ENCODE data around the gene HAAO. TPM values are rescaled to one million over a fixed set of nuclear protein-coding genes. Genes with fewer than 3 reads are reported as not detected.

Gene HAAO
- total RNA-seq, 1 donor from 2014 or later = 11.4 TPM

GRCh38 chr2:42794271-42795046, 2.1 kb upstream of the HAAO start:
- CTCF ChIA-PET = interaction anchor here (1.4 kb wide), 1 partner anchor 16 kb away, joined by 5 read pairs; no protein-coding TSS in a partner anchor
- Mint-ChIP-seq H3K27ac (peak overlapping the region; percentile 41), H3K4me3 (no peak overlapping the region)

GRCh38 chr2:42793334-42794270, 1.2 kb upstream of the HAAO start:
- Mint-ChIP-seq H3K36me3 (ENCODE audit: low read depth) (peaks cover 2% of the 10 kb centered on the region), H3K4me1 (peaks cover 47% of the 10 kb centered on the region), H3K4me3 (peak overlapping the region; percentile 92), H3K9me3 (no peaks in the 10 kb centered on the region), H3K27me3 (no peaks in the 10 kb centered on the region), H3K27ac (peak overlapping the region; percentile 67)
- ChIA-PET CTCF (interaction anchor here (1.4 kb wide), 1 partner anchor 17 kb away, joined by 5 read pairs; no protein-coding TSS in a partner anchor), POLR2A (interaction anchor here (0.9 to 6.1 kb wide), 3 partner anchors 17 to 802 kb away, joined by 3 to 146 read pairs (median 4); partner anchors contain the start of gene THADA)
- DNase-seq (no peak), ATAC-seq (ENCODE audit: low read depth) (peak; percentile 3)
- intact Hi-C loops (cut with micrococcal nuclease) = loop anchor here (2.0 to 10.0 kb wide), 3 partner anchors 131 to 299 kb away; partner anchors contain the start of gene MTA3
- no peak for TF ChIP-seq CTCF (IDR thresholded peaks at IDR 0.05)

More at GRCh38 chr2:42794271-42795046, 2.1 kb upstream of the HAAO start:
- no peak for ATAC-seq (ENCODE audit: low read depth)
- TF ChIP-seq CTCF (IDR thresholded peaks at IDR 0.05) = no peak
- H3K9me3 Mint-ChIP-seq = no peaks in the 10 kb centered on the region
- peaks cover 47% of the 10 kb centered on the region for H3K4me1 Mint-ChIP-seq
- intact Hi-C loops (cut with micrococcal nuclease) = loop anchor here (10.0 kb wide), 1 partner anchor 230 kb away; the partner anchor contains the start of gene MTA3
- H3K27me3 Mint-ChIP-seq = no peaks in the 10 kb centered on the region
- H3K36me3 Mint-ChIP-seq (ENCODE audit: low read depth) = peaks cover 2% of the 10 kb centered on the region
- POLR2A ChIA-PET = interaction anchor here (0.6 to 6.1 kb wide), 4 partner anchors 16 to 331 kb away, joined by 3 to 146 read pairs (median 10); no protein-coding TSS in a partner anchor
- no peak for DNase-seq

GRCh38 chr2:42792087-42792582, 248 bp downstream of the HAAO start:
- Mint-ChIP-seq H3K27me3 (no peaks in the 10 kb centered on the region), H3K9me3 (no peaks in the 10 kb centered on the region), H3K4me3 (peak overlapping the region; percentile 92), H3K4me1 (peaks cover 47% of the 10 kb centered on the region), H3K27ac (peak overlapping the region; percentile 93), H3K36me3 (ENCODE audit: low read depth) (peaks cover 2% of the 10 kb centered on the region)
- intact Hi-C loops (cut with micrococcal nuclease) = loop anchor here (1.0 to 10.0 kb wide), 5 partner anchors 18 to 297 kb away; partner anchors contain the start of gene MTA3
- DNase-seq (no peak), ATAC-seq (ENCODE audit: low read depth) (peak; percentile 61)
- ChIA-PET POLR2A (interaction anchor here (0.6 to 6.1 kb wide), 12 partner anchors 8 to 848 kb away, joined by 3 to 146 read pairs (median 4); partner anchors contain the start of gene THADA), CTCF (interaction anchor here (1.0 to 1.1 kb wide), 3 partner anchors 19 to 38 kb away, joined by 3 to 4 read pairs (median 3); no protein-coding TSS in a partner anchor)
- TF ChIP-seq CTCF (IDR thresholded peaks at IDR 0.05) = no peak

GRCh38 chr2:42791606-42792005, 777 bp downstream of the HAAO start:
- intact Hi-C loops (cut with micrococcal nuclease) = loop anchor here (1.0 to 10.0 kb wide), 5 partner anchors 19 to 297 kb away; partner anchors contain the start of gene MTA3
- Mint-ChIP-seq H3K36me3 (ENCODE audit: low read depth) (peaks cover 2% of the 10 kb centered on the region), H3K9me3 (no peaks in the 10 kb centered on the region), H3K4me1 (peaks cover 46% of the 10 kb centered on the region), H3K27ac (peak overlapping the region; percentile 93), H3K27me3 (no peaks in the 10 kb centered on the region), H3K4me3 (peak overlapping the region; percentile 92)
- ATAC-seq (ENCODE audit: low read depth) = no peak
- no peak for TF ChIP-seq CTCF (IDR thresholded peaks at IDR 0.05)
- ChIA-PET CTCF (interaction anchor here (1.0 to 1.1 kb wide), 2 partner anchors 19 to 36 kb away, joined by 3 to 4 read pairs; no protein-coding TSS in a partner anchor), POLR2A (interaction anchor here (0.6 to 6.1 kb wide), 10 partner anchors 9 to 847 kb away, joined by 3 to 146 read pairs (median 5); no protein-coding TSS in a partner anchor)
- DNase-seq = no peak

Data from activated B cell treated with CpG ODN at 0.5 μM for 24 hours (primary cell).